ENCODE results near the gene DOCK2.

DNA sequence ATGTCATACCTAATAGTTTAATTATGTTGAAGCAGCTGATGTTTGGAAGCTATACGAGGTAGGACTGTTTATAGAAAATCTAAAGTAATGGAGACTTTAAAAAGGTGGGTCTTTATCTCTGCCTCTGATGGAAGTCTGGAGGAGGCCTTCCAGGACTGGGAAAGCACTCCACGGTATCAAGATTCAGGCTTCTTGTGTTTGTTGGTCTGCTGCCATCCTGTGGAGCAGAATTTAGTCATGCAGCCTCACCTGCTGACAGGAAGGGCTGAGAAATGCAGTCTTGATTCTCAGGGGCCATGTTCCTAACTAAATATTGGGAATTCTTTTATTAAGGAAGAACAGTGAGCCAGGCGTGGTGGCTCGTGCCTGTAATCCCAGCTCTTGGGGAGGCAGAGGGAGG, 37.6 kb upstream of the DOCK2 start:
- TF ChIP-seq, protein P1, sequence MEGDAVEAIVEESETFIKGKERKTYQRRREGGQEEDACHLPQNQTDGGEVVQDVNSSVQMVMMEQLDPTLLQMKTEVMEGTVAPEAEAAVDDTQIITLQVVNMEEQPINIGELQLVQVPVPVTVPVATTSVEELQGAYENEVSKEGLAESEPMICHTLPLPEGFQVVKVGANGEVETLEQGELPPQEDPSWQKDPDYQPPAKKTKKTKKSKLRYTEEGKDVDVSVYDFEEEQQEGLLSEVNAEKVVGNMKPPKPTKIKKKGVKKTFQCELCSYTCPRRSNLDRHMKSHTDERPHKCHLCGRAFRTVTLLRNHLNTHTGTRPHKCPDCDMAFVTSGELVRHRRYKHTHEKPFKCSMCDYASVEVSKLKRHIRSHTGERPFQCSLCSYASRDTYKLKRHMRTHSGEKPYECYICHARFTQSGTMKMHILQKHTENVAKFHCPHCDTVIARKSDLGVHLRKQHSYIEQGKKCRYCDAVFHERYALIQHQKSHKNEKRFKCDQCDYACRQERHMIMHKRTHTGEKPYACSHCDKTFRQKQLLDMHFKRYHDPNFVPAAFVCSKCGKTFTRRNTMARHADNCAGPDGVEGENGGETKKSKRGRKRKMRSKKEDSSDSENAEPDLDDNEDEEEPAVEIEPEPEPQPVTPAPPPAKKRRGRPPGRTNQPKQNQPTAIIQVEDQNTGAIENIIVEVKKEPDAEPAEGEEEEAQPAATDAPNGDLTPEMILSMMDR (IDR thresholded peaks at IDR 0.05): no peak
- TF ChIP-seq POLR2AphosphoS5 (IDR thresholded peaks at IDR 0.05) (no peak), EP300 (IDR thresholded peaks at IDR 0.05) (no peak)
